GM19035 (cell line): ENCODE data around the gene CCDC87.
"Not testable (repeated sequence)": the region's sequence is repeated elsewhere in the genome, so short reads cannot be mapped to it uniquely, and the experiment has no call there.

Experiments
- ATAC-seq: cut with Tn5 transposase; IDR thresholded peaks from one replicate; pipeline ENCODE4 v1.9.1; 2021; ENCODE audit not compliant: unreplicated experiment

CCDC87 gene

GRCh38 chr11:66585447-66585846 is 7.4 kb downstream of the CCDC87 start:
- not testable (repeated sequence) for ATAC-seq

DNA sequence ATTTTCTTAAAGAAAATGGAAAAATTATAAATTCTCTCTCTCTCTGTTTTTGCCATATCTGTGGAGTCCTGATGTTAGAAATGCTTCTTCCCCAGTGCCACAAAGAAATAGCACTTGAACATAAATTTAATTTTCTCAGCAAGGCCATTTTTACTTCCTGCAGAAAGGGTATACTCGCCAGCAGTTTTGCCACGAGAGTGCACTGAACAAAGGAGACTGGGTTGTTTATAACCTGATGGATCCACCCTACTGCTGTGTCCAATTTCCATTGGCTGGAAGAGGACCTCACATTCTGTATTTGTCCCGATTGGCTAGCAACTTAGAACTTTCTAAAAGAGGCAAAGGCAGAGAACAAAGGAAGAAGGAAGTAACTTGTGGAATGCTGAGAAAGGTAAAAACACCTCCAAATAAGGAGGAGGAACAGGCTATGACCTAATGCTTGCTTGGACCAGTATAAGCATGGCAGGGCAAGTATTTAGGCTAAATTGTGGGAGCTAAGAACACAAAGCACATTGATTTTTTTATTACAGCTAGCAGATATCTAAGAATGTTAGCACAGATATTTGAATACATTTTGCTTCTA is 10.2 kb downstream of the CCDC87 start:
- ATAC-seq, result not testable (repeated sequence)

- ATAC-seq, result no peak
Measured at GRCh38 chr11:66581261-66581660, 11.6 kb downstream of the CCDC87 start.

DNA sequence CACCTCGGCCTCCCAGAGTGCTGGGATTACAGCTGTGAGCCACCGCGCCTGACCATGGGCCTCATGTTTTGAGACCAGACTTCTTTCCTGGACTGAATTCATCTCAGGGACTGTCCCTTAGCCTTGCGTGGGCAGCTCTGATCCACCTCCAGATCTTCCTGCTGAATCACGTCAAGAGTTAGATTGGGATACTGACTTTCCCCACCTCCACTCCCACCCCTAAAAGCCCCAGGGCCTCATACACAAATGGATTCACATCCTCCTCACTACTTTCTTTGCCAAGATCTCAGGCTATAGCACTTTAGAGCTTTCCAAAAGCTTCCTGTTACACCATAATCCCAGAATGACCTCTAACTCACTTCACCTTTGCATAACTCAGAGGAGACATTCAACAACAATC is 12.1 kb downstream of the CCDC87 start:
- ATAC-seq, result no peak

DNA sequence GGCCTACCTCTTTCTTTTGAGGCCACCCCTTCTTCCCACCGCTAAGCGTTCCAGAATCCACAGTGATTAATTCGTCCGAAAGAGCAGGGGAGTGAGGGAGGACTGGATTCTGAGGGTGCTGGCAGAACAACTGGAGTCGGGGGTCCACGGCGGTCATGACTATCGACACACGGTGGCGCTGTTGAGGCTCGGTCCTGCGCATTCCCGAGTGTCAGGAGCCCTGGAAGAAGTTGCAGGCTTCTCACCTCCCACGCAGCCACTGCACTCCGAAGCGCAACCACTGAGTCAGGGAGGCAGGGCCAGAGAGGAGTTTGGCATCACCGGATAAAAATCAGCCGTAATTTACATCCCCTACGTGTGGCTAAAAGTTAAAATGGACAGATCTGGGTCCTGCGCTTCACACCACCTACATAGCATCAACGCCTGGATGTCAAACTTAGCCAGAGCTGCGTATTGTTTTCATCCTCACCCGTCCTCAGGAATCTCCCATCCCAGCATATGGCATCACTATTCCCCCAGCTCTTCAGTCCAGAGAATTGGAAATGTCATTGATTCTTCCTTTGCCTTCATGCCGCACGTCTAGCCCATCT is 13.8 kb downstream of the CCDC87 start:
- ATAC-seq, result no peak

DNA sequence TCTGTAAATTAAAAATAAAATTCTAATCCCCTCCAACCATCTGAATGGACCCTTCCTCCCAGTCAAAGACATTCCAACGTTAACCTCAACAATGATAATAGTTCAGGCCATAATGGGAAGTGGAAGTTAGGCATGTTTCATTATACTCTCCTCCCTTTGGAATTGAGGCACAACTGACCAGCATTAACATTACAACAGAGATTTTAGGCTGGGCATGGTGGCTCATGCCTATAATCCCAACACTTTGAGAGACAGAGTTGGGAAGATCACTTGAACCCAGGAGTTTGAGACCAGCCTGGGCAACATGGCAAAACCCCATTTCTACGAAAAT is 22.0 kb downstream of the CCDC87 start:
- no peak for ATAC-seq

DNA sequence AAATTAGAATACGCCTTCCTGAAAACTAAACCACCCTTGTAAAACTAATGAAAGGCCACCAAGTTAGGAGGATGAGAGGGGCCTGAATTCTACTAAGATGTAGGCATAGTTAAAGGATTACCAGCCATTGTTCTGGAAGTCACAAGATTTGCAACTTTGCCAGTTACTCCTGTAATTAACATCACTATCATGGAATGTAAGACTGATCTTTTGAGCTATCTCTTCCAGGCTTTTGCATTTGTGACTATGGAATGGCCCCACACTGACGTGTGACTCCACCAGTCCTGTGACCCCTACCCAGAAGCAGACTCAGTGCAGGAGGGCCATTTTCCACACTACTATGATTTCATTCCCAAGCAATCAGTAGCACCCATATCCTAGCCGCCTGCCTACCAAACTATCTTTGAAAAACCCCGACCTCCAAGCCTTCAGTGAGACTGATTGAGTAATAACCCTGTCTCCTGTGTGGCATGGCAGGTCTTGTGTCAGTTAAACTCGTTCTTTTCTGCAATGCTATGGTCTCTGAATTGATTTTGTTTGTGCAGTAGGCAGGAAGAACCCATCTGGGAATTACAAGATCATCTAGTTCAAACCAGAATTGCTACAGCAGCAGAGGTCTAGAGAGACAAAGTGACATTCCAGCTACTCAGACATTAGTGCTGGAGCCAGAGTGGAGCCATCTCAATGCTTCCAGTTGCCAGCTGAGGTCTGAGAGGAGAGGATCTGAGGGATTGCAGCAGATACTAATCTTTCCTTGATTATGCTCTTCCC is 22.6 kb downstream of the CCDC87 start:
- ATAC-seq, result no peak

DNA sequence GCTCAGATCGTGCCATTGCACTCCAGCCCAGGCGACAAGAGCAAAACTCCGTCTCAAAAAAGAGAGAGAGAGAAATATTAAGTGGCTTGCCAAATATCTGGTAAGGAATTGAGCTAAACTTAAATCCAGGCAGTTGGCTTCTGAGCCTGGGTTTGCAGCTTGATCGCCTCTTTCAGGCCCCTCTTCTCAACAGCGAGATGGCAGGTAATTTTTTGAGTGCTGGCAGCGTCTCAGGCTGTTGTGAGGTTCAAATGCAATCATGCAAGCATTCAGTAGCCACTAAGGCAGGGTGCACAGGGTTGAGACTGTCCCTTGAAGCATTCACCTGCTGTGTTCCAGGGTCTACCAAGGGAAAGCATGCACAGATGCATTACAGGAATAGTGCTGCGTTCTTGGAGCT is 23.8 kb downstream of the CCDC87 start:
- ATAC-seq, result no peak

DNA sequence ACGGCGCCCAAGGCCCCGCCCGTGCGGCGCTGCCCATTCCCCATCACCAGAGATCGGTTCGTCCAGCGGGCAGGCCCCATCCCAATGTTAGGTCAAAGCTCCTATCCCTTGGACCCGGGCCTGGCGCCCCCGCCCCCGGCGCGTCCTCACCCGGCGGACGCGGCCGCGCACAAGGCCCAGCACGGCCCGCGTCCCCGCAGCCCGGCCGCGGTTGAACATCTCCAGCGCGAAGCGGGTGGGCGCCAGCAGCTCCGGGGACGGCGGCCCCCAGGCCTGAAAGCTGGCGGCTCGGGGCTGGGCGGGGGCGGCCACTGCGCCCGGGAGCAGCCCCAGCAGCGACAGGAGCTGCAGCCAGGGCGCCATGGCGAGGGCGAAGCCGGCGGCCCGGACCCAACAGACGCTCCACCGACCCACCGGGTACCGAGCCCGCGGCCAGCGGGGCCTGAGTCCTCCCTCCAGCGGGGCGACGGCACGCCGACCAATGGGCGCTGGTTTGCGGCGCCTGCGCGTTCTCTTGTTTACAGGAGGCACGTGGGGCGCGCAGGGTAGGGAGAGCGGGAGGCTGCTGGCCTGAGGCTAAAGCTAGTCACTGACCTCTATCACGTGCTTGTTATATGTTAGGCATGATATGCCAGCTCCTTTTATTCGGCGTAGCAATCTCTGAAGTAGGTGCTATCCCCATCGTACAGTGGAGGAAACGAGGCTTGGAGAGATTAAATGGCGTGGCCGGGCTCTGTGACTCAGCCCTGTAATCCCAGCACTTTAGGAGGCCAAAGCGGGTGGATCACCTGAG is 24.5 kb downstream of the CCDC87 start, which contains the start of gene CTSF:
CTSF (minus strand) TSS at position 483 of the 793 bp plus-strand sequence; CDS start at position 363, 120 bp downstream.
- no peak for ATAC-seq

- ATAC-seq, result no peak
Measured at GRCh38 chr11:66567787-66568123, 25.1 kb downstream of the CCDC87 start.

DNA sequence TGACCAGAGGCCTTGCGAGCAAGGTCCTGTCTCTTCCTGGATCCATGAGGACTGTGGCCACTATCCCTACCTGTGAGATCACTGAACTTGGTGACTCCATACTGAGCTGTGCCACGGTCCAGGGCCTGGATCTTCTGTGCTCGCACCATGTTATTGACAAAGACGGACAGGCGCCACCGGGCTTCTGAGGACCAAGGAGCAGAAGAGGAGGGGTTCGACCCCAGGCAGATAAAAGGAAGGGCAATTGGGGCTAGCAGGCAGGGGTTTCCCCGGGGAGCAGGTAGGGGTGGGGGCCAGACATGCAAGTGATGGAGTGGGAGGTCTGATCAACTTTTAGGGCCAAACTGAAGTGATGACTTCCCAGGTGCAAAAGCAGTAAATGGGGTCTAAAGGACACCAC is 26.6 kb downstream of the CCDC87 start:
- ATAC-seq, result no peak

GRCh38 chr11:66564984-66565383 is 27.9 kb downstream of the CCDC87 start:
- no peak for ATAC-seq

DNA sequence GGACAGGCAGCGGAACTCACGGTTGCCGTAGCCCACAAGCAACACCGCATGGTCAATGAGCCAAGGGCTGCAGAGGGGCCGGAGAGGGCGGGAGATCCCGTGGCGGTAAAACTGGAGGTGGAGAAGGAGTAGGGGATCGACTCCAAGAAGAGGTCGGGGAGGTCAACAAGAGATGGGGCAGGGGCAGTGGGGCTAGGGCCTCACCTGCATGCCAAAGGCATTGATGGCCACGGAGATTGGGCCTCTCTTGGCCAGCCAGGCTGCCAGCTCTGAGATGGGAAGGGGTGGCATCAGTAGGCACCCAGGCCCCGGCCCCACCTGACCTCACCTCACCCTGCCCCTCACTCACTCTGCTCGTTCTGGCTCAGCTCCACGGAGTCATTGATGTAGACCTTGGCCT is 28.3 kb downstream of the CCDC87 start:
- ATAC-seq, result no peak

GRCh38 chr11:66563832-66564231 is 29.0 kb downstream of the CCDC87 start:
- ATAC-seq, result no peak

DNA sequence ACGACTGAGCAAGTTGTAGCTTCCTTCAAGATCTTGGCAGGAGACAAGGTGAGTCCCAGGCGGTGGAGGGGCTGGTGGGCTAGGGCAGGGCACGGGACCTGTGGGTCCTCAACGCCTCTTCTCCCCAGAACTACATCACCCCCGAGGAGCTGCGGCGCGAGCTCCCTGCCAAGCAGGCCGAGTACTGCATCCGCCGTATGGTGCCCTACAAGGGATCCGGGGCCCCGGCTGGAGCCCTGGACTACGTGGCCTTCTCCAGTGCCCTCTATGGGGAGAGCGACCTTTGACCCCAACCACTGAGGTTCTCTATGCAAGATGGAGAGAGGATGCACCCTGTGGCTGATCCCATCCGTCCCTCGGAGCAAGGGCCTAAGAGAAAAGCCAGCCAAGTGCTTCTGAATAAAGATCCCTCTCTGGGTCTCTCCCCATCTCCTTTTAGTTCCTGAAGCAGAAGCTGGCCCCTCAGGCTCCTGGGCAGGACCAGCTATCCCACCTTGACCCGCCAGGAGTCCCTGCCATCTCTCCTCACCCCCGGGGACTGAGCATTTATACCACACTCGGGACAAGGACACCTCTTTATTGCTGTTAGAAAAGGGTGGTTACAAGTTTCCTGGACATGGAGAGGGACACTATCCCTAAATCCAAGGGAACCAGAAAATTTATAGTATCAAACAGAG is 29.8 kb downstream of the CCDC87 start:
- ATAC-seq, result no peak

DNA sequence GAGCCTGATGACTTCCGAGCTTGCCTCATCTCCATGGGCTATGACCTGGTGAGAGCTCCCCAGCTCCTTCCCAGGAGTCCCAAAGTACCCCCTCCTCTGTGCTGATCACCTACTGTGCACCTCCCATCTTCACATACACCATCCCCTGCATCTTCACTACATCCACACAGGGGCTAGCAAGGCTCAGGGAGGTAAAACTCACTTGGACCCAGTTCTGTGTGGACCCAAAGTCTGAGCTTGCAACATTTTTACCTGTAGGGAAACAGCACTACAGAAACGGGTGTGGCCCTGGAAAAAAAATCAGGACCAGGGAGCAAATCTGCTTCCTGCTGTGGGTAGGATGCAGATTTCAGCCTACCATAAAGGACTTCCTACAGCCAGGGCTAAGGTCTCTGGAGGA is 30.6 kb downstream of the CCDC87 start:
- no peak for ATAC-seq

DNA sequence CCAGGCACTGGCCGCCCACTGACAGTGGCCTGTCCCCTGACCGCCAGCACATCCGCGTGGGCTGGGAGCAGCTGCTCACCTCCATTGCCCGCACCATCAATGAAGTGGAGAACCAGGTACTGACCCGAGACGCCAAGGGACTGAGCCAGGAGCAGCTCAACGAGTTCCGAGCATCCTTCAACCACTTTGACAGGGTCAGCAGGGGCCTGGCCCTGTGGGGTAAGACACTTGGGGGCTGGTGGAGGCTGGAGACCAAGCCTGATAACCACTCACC is 31.0 kb downstream of the CCDC87 start:
- ATAC-seq, result no peak

- no peak for ATAC-seq
Measured at GRCh38 chr11:66561178-66561974, 31.5 kb downstream of the CCDC87 start.

GRCh38 chr11:66559866-66560676 is 32.8 kb downstream of the CCDC87 start:
- no peak for ATAC-seq
